22Rv1 (cell line): Measurements from ENCODE around the gene ARL10.

ENCODE experiments used
- H3K27ac ChIP-seq: fragments of 450-650 bp; 2 replicates; pipeline ENCODE4 v1.5.1; 2017
- CTCF ChIP-seq: fragments of 450-650 bp; IDR thresholded peaks from 2 replicates; pipeline ENCODE4 v1.5.1; 2017; ENCODE audit warnings: mild to moderate bottlenecking
- ZFX ChIP-seq: fragments of 450-650 bp; IDR thresholded peaks from 2 replicates; pipeline ENCODE4 v1.6.1; 2017; ENCODE audit warnings: antibody characterized with exemption, borderline replicate concordance

ARL10 gene

GRCh38 chr5:176381423-176381822 is 16.1 kb downstream of the ARL10 start:
- TF ChIP-seq CTCF = no peak

GRCh38 chr5:176381979-176382378 is 16.7 kb downstream of the ARL10 start:
- no peak overlapping the region for H3K27ac ChIP-seq
- no peak for TF ChIP-seq ZFX

More at GRCh38 chr5:176381423-176381822, 16.1 kb downstream of the ARL10 start:
- H3K27ac ChIP-seq = no peak overlapping the region

- H3K27ac ChIP-seq = no peak overlapping the region
- no peak for TF ChIP-seq ZFX
- TF ChIP-seq CTCF = no peak
Observed at GRCh38 chr5:176382721-176383120, 17.4 kb downstream of the ARL10 start.

- H3K27ac ChIP-seq = no peak overlapping the region
- TF ChIP-seq CTCF = no peak
- no peak for TF ChIP-seq ZFX
Observed at GRCh38 chr5:176383248-176383905, 18.1 kb downstream of the ARL10 start.

GRCh38 chr5:176383961-176384360 is 18.7 kb downstream of the ARL10 start:
- no peak for TF ChIP-seq CTCF
- TF ChIP-seq ZFX = no peak
- no peak overlapping the region for H3K27ac ChIP-seq

- H3K27ac ChIP-seq = no peak overlapping the region
- no peak for TF ChIP-seq CTCF
Observed at GRCh38 chr5:176384366-176384930, 19.2 kb downstream of the ARL10 start.

GRCh38 chr5:176384991-176385390 is 19.7 kb downstream of the ARL10 start:
- TF ChIP-seq ZFX = no peak
- no peak for TF ChIP-seq CTCF
- no peak overlapping the region for H3K27ac ChIP-seq

GRCh38 chr5:176386491-176386890 is 21.2 kb downstream of the ARL10 start:
- TF ChIP-seq ZFX (no peak), CTCF (no peak)
- no peak overlapping the region for H3K27ac ChIP-seq
